Purkinje cell (primary cell): Measurements from ENCODE around the gene BNC1. TPM values are rescaled to one million over a fixed set of nuclear protein-coding genes. Genes with fewer than 3 reads are reported as not detected.

Experiments
- polyA plus RNA-seq: library from polyadenylated mRNA; unstranded; fragments of >200 nt; fragmentation: Nextera tagmentation; gene quantifications from 2 replicates; pipeline ENCODE4 v1.2.1, GENCODE V29; 2014

BNC1 gene
- not detected in 2 replicates for polyA plus RNA-seq

GRCh38 chr15:83284559-83285283 is at the start of gene BNC1:
BNC1 (minus strand) TSS chr15:83284664; CDS start chr15:83284628, 36 bp downstream.

DNA sequence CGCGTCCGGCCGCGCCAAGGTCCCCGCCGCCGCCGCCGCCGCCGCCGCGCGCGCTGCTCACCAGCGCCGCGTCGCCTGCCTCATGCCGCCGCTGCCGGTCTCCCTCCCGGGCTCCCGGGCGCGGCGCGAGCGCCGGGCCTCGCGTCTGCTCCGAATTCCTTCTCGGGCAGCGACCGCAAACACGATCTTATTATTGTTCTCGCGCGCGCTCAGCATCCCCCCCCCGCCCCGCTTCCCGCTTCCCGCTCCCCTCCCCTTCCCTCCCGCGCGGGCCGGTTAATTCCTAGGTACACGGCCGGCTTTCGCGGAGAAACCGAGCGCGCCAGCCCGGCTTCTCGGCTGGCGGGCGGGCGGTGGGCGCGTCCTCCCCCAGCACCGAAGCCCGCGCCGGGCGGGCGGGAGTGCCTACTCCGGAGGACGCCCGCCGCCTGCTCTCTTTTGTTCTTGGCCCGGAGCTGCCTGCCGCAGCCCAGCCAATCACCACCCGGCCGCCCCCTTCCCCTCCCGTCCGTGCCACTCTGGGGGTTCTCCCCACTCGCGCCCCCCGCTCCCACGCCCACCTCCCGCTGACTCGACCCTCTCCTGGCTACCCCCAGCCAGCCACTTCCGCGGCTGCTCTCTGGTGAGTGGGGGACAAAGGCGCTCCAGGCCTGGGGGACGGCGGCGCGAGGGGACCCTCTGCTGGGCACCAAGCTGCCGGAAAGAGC is 76.7 kb downstream of the BNC1 start, which contains the start of gene HDGFL3:
HDGFL3 (minus strand) TSS at position 164 of the 707 bp plus-strand sequence. CDS start 409 bp downstream, outside the sequence.

Other genes with a start within 250 kb of the BNC1 start
- gene BTBD1, start 217.4 kb downstream of the BNC1 start, polyA plus RNA-seq = 208 and 224 TPM in 2 replicates
- 383 and 393 TPM in 2 replicates for gene TM6SF1, start 177.0 kb downstream of the BNC1 start, polyA plus RNA-seq
- gene HDGFL3, start 76.8 kb downstream of the BNC1 start, polyA plus RNA-seq = 25.6 and 34.8 TPM in 2 replicates
- 2.9 and 22.6 TPM in 2 replicates for gene SH3GL3, start 162.7 kb upstream of the BNC1 start, polyA plus RNA-seq